ENCODE results near the gene OPN5.

Gene OPN5

GRCh38 chr6:47819461-47819860 is 37.6 kb downstream of the OPN5 start:
- no peak for TF ChIP-seq CTCF (IDR thresholded peaks at IDR 0.05)

GRCh38 chr6:47822856-47823554 is 41.2 kb downstream of the OPN5 start:
- TF ChIP-seq CTCF (IDR thresholded peaks at IDR 0.05), result no peak

GRCh38 chr6:47832386-47833100 is 50.7 kb downstream of the OPN5 start:
- no peak for TF ChIP-seq CTCF (IDR thresholded peaks at IDR 0.05)

- TF ChIP-seq CTCF (IDR thresholded peaks at IDR 0.05), result no peak
Observed at GRCh38 chr6:47834196-47834595, 52.4 kb downstream of the OPN5 start.

GRCh38 chr6:47836046-47836445 is 54.2 kb downstream of the OPN5 start:
- TF ChIP-seq CTCF (IDR thresholded peaks at IDR 0.05), result no peak

- TF ChIP-seq CTCF (IDR thresholded peaks at IDR 0.05), result no peak
Observed at GRCh38 chr6:47836639-47837038, 54.8 kb downstream of the OPN5 start.

GRCh38 chr6:47839645-47840044 is 57.8 kb downstream of the OPN5 start:
- no peak for TF ChIP-seq CTCF (IDR thresholded peaks at IDR 0.05)
